Measurements from ENCODE around the gene FAAP20. TPM values are rescaled to one million over a fixed set of nuclear protein-coding genes. Genes with fewer than 3 reads are reported as not detected.

Gene FAAP20
- total RNA-seq, 1 experiment from 2014 or later, result 119 TPM

DNA sequence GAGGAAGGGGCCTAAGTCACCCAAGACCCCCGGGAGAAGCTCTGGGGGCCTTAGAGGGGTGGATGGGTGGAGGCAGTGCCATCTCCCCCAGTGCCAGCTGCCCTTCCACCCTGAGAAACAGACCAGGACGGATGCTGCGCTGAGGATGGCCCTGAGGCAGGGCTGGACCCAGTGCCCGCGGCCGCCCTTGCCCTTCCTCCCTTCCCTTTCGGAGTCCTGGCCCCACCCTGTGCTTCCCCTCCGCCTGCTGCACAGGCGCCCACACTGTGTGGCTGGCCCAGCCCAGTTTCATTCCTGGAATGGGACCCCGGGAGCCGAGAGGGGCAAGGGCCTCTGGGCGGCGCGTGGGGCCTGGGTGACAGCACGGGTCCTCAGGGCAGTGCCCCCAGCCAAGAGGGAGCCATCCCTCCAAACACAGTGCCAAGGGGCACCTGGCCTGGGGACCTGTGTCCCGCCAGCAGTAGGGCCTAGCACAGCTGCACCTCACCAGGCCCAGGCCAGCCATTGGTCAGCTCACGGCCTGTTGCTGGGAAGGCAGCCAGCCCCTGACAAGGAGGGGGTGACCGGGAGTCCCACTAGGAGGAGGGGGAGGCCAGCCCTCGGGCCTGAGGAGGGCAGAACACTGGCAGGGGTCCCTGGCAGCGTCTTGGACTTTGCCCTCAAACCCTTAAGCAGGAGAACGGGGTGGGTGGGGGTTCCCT, 20.1 kb upstream of the FAAP20 start:
- H4K8ac ChIP-seq (replicated peaks; ENCODE audit: insufficient read length, low read depth, low read length), result no peak overlapping the region
- no peak overlapping the region for H3K27ac ChIP-seq (ENCODE audit: insufficient read length, low read depth, low read length)
- H3T11ph ChIP-seq (ENCODE audit: low read length), result no peak overlapping the region
- no peak overlapping the region for H2BK120ac ChIP-seq (ENCODE audit: low read depth, low read length, poor library complexity, severe bottlenecking)
- no peak overlapping the region; the same call in 1 of the 2 replicates for H3K14ac ChIP-seq (ENCODE audit: insufficient read depth, low read length)
- H4K91ac ChIP-seq (ENCODE audit: insufficient read length, low read depth, low read length), result peak overlapping the region; percentile 77
- H3K23ac ChIP-seq (ENCODE audit: insufficient read length, low read depth, low read length), result no peak overlapping the region
- H2BK15ac ChIP-seq (ENCODE audit: low read depth, low read length), result peak overlapping the region; percentile 72
- no peak overlapping the region for H2AK5ac ChIP-seq (ENCODE audit: insufficient read length, low read length)
- no peak overlapping the region for H4K5ac ChIP-seq (ENCODE audit: insufficient read length, low read depth, low read length)
- H2BK20ac ChIP-seq (ENCODE audit: low read depth, low read length, poor library complexity, severe bottlenecking), result no peak overlapping the region
- Mint-ChIP-seq H3K9me3 (0 out of 5 replicates have a peak, but pooled peaks cover 0 to 2% of the 10 kb centered on the region in 2 experiments), H3K36me3 (ENCODE audit: insufficient read depth in 1 of 3, low read depth in 3 of 3) (no peaks in the 10 kb centered on the region), H3K27me3 (ENCODE audit: low read depth) (peaks cover 5% of the 10 kb centered on the region), H3K4me3 (no peak overlapping the region), H3K4me1 (peaks cover 4 to 13% of the 10 kb centered on the region in 2 experiments; a peak in 3 of 4 replicates), H3K27ac (no peak overlapping the region)
- H3K79me1 ChIP-seq (ENCODE audit: insufficient read depth, low read depth, low read length, poor library complexity, severe bottlenecking), result no peaks in the 10 kb centered on the region
- H3K4ac ChIP-seq (ENCODE audit: low read depth, low read length), result no peak overlapping the region; the same call in 1 of the 2 replicates
- TF ChIP-seq, protein P1, sequence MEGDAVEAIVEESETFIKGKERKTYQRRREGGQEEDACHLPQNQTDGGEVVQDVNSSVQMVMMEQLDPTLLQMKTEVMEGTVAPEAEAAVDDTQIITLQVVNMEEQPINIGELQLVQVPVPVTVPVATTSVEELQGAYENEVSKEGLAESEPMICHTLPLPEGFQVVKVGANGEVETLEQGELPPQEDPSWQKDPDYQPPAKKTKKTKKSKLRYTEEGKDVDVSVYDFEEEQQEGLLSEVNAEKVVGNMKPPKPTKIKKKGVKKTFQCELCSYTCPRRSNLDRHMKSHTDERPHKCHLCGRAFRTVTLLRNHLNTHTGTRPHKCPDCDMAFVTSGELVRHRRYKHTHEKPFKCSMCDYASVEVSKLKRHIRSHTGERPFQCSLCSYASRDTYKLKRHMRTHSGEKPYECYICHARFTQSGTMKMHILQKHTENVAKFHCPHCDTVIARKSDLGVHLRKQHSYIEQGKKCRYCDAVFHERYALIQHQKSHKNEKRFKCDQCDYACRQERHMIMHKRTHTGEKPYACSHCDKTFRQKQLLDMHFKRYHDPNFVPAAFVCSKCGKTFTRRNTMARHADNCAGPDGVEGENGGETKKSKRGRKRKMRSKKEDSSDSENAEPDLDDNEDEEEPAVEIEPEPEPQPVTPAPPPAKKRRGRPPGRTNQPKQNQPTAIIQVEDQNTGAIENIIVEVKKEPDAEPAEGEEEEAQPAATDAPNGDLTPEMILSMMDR (conservative IDR thresholded peaks at IDR 0.05), result no peak
- peak overlapping the region; percentile 50 for H3K18ac ChIP-seq (ENCODE audit: insufficient read length, low read depth, low read length)
- no peaks in the 10 kb centered on the region for H3K23me2 ChIP-seq (ENCODE audit: insufficient read length, low read depth, low read length, poor library complexity, severe bottlenecking)
- H3K9me3 ChIP-seq (ENCODE audit: control insufficient read depth, low read depth, low read length), result no peaks in the 10 kb centered on the region
- H4K20me1 ChIP-seq (ENCODE audit: control insufficient read depth, insufficient read depth, insufficient read length), result no peaks in the 10 kb centered on the region
- H3K56ac ChIP-seq (ENCODE audit: insufficient read length, low read depth, low read length), result no peak overlapping the region
- H2AFZ ChIP-seq (ENCODE audit: low read length), result no peak overlapping the region
- no peak overlapping the region for H3K9ac ChIP-seq (ENCODE audit: extremely low read depth, insufficient read length, low read length)
- H2BK12ac ChIP-seq (ENCODE audit: insufficient read length, low read depth, low read length), result no peak overlapping the region
- H3K27me3 ChIP-seq (ENCODE audit: insufficient read depth, low read length), result no peaks in the 10 kb centered on the region
- no peak overlapping the region for H2BK5ac ChIP-seq (ENCODE audit: insufficient read length, low read length)
- H3K4me1 ChIP-seq (ENCODE audit: insufficient read depth, low read length), result no peaks in the 10 kb centered on the region
- H3K79me2 ChIP-seq (ENCODE audit: insufficient read depth, low read length), result no peaks in the 10 kb centered on the region
- no peak for DNase-seq
- WGBS (ENCODE audit: extremely low coverage, insufficient read length, low lambda C conversion rate), result no CpG with 5 or more reads among the region's 21 CpGs
- no peak overlapping the region for H3K4me2 ChIP-seq (ENCODE audit: insufficient read depth, insufficient read length, low read length)

Measured in H9 (cell line).